HL-60 (cell line): ENCODE data around the gene MYBL2.

ENCODE experiments used
- GABPA ChIP-seq: IDR thresholded peaks from 2 replicates; pipeline ENCODE4 v1.6.1; 2012; ENCODE audit warnings: low read depth
- POLR2AphosphoS5 ChIP-seq: IDR thresholded peaks from 2 replicates; pipeline ENCODE4 v1.6.1; 2012; ENCODE audit warnings: low read depth
- SPI1 ChIP-seq: IDR thresholded peaks from 2 replicates; pipeline ENCODE4 v1.6.1; 2012; ENCODE audit warnings: low read depth, mild to moderate bottlenecking, borderline replicate concordance
- TF ChIP-seq, protein P1 (sequence below): IDR thresholded peaks from one replicate; pipeline ENCODE4 v1.5.1; 2011; ENCODE audit warnings: low read length, control low read depth, inconsistent platforms; ENCODE audit not compliant: insufficient read depth

GRCh38 chr20:43721429-43722152 is 54.7 kb downstream of the MYBL2 start:
- TF ChIP-seq POLR2AphosphoS5, result no peak
- TF ChIP-seq, protein P1, sequence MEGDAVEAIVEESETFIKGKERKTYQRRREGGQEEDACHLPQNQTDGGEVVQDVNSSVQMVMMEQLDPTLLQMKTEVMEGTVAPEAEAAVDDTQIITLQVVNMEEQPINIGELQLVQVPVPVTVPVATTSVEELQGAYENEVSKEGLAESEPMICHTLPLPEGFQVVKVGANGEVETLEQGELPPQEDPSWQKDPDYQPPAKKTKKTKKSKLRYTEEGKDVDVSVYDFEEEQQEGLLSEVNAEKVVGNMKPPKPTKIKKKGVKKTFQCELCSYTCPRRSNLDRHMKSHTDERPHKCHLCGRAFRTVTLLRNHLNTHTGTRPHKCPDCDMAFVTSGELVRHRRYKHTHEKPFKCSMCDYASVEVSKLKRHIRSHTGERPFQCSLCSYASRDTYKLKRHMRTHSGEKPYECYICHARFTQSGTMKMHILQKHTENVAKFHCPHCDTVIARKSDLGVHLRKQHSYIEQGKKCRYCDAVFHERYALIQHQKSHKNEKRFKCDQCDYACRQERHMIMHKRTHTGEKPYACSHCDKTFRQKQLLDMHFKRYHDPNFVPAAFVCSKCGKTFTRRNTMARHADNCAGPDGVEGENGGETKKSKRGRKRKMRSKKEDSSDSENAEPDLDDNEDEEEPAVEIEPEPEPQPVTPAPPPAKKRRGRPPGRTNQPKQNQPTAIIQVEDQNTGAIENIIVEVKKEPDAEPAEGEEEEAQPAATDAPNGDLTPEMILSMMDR, result no peak
- TF ChIP-seq SPI1, result no peak
- no peak for TF ChIP-seq GABPA
